Activated B cell treated with CpG ODN at 0.5 μM for 24 hours (primary cell): Measurements from ENCODE around the gene FUT3. TPM values are rescaled to one million over a fixed set of nuclear protein-coding genes. Genes with fewer than 3 reads are reported as not detected.

Experiments
- ATAC-seq: fragments of 200-7000 bp; cut with Tn5 transposase; one replicate; pipeline ENCODE4 v1.10.0; 2021; ENCODE audit warnings: low read depth, mild to moderate bottlenecking, moderate library complexity
- CTCF ChIA-PET: fragments of 350-600 bp; sonication (Branson Sonifier 250); formaldehyde crosslinking; loops from one replicate; lab custom pipeline; 2021; ENCODE audit warnings: antibody characterized with exemption; lab: Charles Lee
- POLR2A ChIA-PET: fragments of 350-600 bp; sonication (Branson Sonifier 250); formaldehyde crosslinking; loops from one replicate; lab custom pipeline; 2021; ENCODE audit warnings: antibody characterized with exemption; lab: Charles Lee
- DNase-seq: peaks from one replicate; pipeline ENCODE4 v3.0.0; 2022
- H3K27ac Mint-ChIP-seq: one replicate; pipeline ENCODE4 v1.8.0; 2020; ENCODE audit warnings: mixed read lengths
- H3K27me3 Mint-ChIP-seq: one replicate; pipeline ENCODE4 v1.8.0; 2021; ENCODE audit warnings: mixed read lengths
- H3K36me3 Mint-ChIP-seq: one replicate; pipeline ENCODE4 v1.8.0; 2021; ENCODE audit warnings: low read depth, mixed read lengths
- H3K4me1 Mint-ChIP-seq: one replicate; pipeline ENCODE4 v1.8.0; 2021; ENCODE audit warnings: mixed read lengths
- H3K4me3 Mint-ChIP-seq: one replicate; pipeline ENCODE4 v1.8.0; 2020; ENCODE audit warnings: mild to moderate bottlenecking, mixed read lengths
- H3K9me3 Mint-ChIP-seq: one replicate; pipeline ENCODE4 v1.8.0; 2020; ENCODE audit warnings: mixed read lengths
- intact Hi-C: fragments of 100-400 bp; cut with micrococcal nuclease; formaldehyde crosslinking; loops from one replicate; pipeline ENCODE4 v1.15.1; 2024
- total RNA-seq: library from RNA; stranded (reverse); gene quantifications from 2 replicates; pipeline ENCODE4 v1.2.3, GENCODE V29; 2022
- TF ChIP-seq, protein P1 (sequence below): fragments of 200-600 bp; IDR thresholded peaks from one replicate; pipeline ENCODE4 v1.8.0; 2022; ENCODE audit warnings: antibody characterized with exemption, mild to moderate bottlenecking

FUT3 gene
- total RNA-seq, 1 donor from 2014 or later, result not detected

DNA sequence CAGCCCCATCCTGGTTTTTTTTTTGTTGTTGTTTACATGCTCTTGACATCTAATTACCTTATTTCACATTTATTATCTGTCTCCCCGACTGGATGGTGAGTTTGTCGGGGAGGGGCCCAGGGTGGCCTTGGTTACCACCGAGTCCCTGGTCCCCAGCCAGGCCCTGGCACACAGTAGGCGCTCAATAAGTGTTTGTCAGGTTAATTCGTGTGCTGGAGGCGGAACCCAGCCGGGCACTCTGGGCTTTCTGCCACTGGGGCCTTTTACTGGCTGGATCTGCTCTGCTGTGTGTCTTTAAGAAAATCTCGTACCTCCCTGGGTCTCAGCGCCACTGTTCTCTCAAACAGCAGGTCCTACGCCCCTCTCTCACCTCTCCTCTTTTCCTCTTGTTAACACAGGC is 41.8 kb downstream of the FUT3 start:
- POLR2A ChIA-PET, result no interaction called here
- no peak for ATAC-seq
- no peak overlapping the region for H3K27ac Mint-ChIP-seq
- no peaks in the 10 kb centered on the region for H3K9me3 Mint-ChIP-seq
- no peak for DNase-seq
- H3K27me3 Mint-ChIP-seq, result no peaks in the 10 kb centered on the region
- TF ChIP-seq, protein P1, sequence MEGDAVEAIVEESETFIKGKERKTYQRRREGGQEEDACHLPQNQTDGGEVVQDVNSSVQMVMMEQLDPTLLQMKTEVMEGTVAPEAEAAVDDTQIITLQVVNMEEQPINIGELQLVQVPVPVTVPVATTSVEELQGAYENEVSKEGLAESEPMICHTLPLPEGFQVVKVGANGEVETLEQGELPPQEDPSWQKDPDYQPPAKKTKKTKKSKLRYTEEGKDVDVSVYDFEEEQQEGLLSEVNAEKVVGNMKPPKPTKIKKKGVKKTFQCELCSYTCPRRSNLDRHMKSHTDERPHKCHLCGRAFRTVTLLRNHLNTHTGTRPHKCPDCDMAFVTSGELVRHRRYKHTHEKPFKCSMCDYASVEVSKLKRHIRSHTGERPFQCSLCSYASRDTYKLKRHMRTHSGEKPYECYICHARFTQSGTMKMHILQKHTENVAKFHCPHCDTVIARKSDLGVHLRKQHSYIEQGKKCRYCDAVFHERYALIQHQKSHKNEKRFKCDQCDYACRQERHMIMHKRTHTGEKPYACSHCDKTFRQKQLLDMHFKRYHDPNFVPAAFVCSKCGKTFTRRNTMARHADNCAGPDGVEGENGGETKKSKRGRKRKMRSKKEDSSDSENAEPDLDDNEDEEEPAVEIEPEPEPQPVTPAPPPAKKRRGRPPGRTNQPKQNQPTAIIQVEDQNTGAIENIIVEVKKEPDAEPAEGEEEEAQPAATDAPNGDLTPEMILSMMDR, result no peak
- no peaks in the 10 kb centered on the region for H3K36me3 Mint-ChIP-seq
- intact Hi-C loops, result no loop called here
- H3K4me1 Mint-ChIP-seq, result peaks cover 4% of the 10 kb centered on the region
- H3K4me3 Mint-ChIP-seq, result no peak overlapping the region
- CTCF ChIA-PET, result no interaction called here

DNA sequence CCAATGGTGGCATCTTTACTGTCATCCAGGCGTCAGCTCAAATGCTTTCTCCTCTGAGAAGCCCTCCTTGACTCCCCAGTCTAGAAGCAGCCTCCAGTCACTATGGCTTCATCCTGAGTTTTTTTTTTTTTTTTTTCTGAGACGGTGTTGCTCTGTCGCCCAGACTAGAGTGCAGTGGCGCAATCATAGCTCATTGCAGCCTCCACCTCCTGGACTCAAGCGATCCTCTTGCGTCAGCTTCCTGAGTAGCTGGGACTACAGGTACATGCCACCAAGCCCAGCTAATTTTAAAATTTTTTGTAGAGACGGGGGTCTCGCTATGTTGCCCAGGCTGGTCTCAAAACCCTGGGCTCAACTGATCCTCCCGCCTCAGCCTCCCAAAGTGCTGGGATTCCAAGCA is 42.2 kb downstream of the FUT3 start:
- Mint-ChIP-seq H3K27me3 (no peaks in the 10 kb centered on the region), H3K4me3 (no peak overlapping the region), H3K27ac (no peak overlapping the region), H3K36me3 (no peaks in the 10 kb centered on the region), H3K9me3 (no peaks in the 10 kb centered on the region), H3K4me1 (peaks cover 8% of the 10 kb centered on the region)
- no peak for ATAC-seq
- ChIA-PET CTCF (no interaction called here), POLR2A (no interaction called here)
- no peak for DNase-seq
- intact Hi-C loops, result no loop called here
- TF ChIP-seq, protein P1, result no peak

DNA sequence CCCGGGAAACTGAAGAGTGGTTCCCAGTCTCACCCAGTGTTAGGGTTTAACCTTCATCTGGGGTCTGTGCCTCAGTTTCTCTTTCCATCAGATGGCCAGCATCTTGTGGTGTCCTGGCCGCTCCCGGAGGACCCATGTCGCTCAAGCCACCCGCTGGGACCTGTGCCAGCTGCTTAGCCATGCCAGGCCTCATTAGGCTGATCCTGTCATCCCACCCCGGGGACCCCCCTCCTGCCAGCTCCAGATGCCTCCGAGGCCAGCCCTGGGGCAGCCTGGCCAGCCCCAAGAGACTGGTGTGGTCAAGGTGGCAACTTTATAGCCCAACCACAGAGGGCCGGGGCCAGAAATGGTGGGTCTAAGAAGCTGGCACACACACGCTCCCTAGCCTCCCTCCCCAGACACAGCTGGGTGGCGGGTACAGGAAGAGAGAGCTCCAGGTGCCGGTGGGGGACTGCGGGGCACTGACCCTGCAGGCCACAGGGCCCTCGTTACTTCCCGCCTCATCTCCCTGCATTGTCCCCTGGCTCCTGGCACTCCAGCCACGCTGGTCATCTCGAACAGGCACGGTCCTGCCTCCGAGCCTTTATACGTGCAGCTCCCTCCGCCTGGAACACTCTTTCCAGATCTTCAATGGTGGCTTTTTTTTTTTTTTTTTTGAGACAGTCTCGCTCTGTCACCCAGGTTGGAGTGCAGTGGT is 43.0 kb downstream of the FUT3 start:
- Mint-ChIP-seq H3K27ac (no peak overlapping the region), H3K4me1 (peaks cover 14% of the 10 kb centered on the region), H3K27me3 (peaks cover 4% of the 10 kb centered on the region), H3K9me3 (no peaks in the 10 kb centered on the region), H3K36me3 (no peaks in the 10 kb centered on the region), H3K4me3 (no peak overlapping the region)
- ChIA-PET POLR2A (no interaction called here), CTCF (no interaction called here)
- TF ChIP-seq, protein P1, result no peak
- DNase-seq (no peak), ATAC-seq (no peak)
- intact Hi-C loops, result no loop called here

DNA sequence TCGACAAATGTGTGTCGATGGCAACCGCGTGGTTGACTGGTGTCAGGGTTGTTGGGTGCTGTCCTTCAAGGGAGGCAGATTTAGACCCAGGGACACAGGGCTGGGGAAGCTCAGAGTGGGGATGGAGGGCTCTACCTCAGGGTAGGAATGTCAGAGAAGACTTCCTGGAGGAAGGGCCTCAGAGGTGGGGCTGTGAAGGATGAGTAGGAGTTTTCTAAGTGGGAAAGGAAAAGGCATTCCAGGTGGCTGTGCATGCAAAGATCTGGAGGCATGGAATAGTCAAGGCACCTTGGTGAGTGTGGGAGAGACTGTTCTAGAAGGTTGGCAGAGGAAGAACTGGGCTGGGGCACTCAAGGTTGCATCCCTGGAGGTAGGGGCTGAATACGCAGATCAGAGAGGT is 44.3 kb downstream of the FUT3 start:
- H3K36me3 Mint-ChIP-seq, result no peaks in the 10 kb centered on the region
- intact Hi-C loops, result no loop called here
- H3K9me3 Mint-ChIP-seq, result no peaks in the 10 kb centered on the region
- ChIA-PET CTCF (no interaction called here), POLR2A (interaction anchor here (0.6 kb wide), 1 partner anchor 97 kb away, joined by 3 read pairs; no protein-coding TSS in a partner anchor)
- ATAC-seq (no peak), DNase-seq (no peak)
- no peak overlapping the region for H3K4me3 Mint-ChIP-seq
- no peak overlapping the region for H3K27ac Mint-ChIP-seq
- TF ChIP-seq, protein P1, result no peak
- H3K4me1 Mint-ChIP-seq, result peaks cover 22% of the 10 kb centered on the region
- H3K27me3 Mint-ChIP-seq, result peaks cover 10% of the 10 kb centered on the region

DNA sequence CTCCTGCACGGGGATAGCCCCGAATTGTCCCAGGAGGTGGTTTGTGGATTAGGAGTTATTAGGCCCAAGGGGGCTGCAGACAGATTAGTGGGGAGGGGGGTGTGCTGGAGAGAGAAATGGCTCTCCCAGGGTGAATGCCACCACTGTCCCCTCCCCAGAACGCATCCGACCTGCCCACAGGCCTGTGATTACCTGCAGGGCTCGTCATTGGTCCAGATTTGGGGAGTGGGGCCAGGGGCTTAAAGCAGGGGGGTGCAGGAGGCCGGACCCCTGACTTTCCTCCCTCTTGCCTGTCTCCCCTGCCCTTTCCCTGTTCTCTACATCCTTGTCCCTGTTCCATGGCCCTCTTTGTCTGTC is 45.1 kb downstream of the FUT3 start:
- ATAC-seq (no peak), DNase-seq (no peak)
- Mint-ChIP-seq H3K9me3 (no peaks in the 10 kb centered on the region), H3K27ac (no peak overlapping the region), H3K4me3 (no peak overlapping the region), H3K4me1 (peaks cover 24% of the 10 kb centered on the region), H3K36me3 (no peaks in the 10 kb centered on the region), H3K27me3 (peaks cover 14% of the 10 kb centered on the region)
- TF ChIP-seq, protein P1, result no peak
- intact Hi-C loops, result no loop called here
- ChIA-PET CTCF (no interaction called here), POLR2A (interaction anchor here (0.7 kb wide), 1 partner anchor 119 kb away, joined by 3 read pairs; no protein-coding TSS in a partner anchor)
